Muscle layer of duodenum (tissue), 2 donors: ENCODE results near the gene NUP214.
"Not testable (repeated sequence)": the region's sequence is repeated elsewhere in the genome, so short reads cannot be mapped to it uniquely, and the experiment has no call there.

ENCODE experiments used
- H3K27ac ChIP-seq: one replicate; pipeline ENCODE4 v1.7.0; 2013; ENCODE audit warnings: mild to moderate bottlenecking, low read length
- H3K27me3 ChIP-seq: one replicate; pipeline ENCODE4 v1.7.0; 2013; ENCODE audit warnings: low read depth, mild to moderate bottlenecking, control low read depth, low read length
- H3K36me3 ChIP-seq, 2 donors: one replicate each; pipeline ENCODE4 v1.7.0; 2013; ENCODE audit warnings: low read length in 2 of 2, control low read depth in 1 of 2, mild to moderate bottlenecking in 1 of 2; ENCODE audit not compliant: insufficient read depth in 2 of 2, control insufficient read depth in 1 of 2
- H3K4me1 ChIP-seq, 2 donors: one replicate each; pipeline ENCODE4 v1.7.0; 2013; ENCODE audit warnings: low read length in 2 of 2, mild to moderate bottlenecking in 2 of 2, control low read depth in 1 of 2, moderate library complexity in 1 of 2; ENCODE audit not compliant: insufficient read depth in 2 of 2, control insufficient read depth in 1 of 2
- H3K4me3 ChIP-seq, 2 donors: one replicate each; pipeline ENCODE4 v1.7.0; 2013; ENCODE audit warnings: low read length in 2 of 2, low read depth in 1 of 2, mild to moderate bottlenecking in 1 of 2
- H3K9me3 ChIP-seq, 2 donors: one replicate each; pipeline ENCODE4 v1.7.0; 2013; ENCODE audit warnings: low read length in 2 of 2, control low read depth in 1 of 2, mild to moderate bottlenecking in 1 of 2; ENCODE audit not compliant: control insufficient read depth in 1 of 2
- donor health status: healthy.

NUP214 gene

GRCh38 chr9:131206495-131206894 is 81.1 kb downstream of the NUP214 start:
- no peak overlapping the region for H3K4me3 ChIP-seq
- no peak overlapping the region for H3K27ac ChIP-seq

GRCh38 chr9:131211920-131212319 is 86.5 kb downstream of the NUP214 start:
- not testable (repeated sequence) for H3K4me1 ChIP-seq, H3K4me3 ChIP-seq, H3K9me3 ChIP-seq, H3K27me3 ChIP-seq, H3K27ac ChIP-seq
- peaks cover 7 to 40% of the 10 kb centered on the region in 2 donors for H3K36me3 ChIP-seq

More at GRCh38 chr9:131206495-131206894, 81.1 kb downstream of the NUP214 start:
- Histone ChIP-seq H3K4me1 (no peaks in the 10 kb centered on the region), H3K9me3 (peaks cover 0 to 4% of the 10 kb centered on the region in 2 donors), H3K36me3 (peaks cover 31 to 65% of the 10 kb centered on the region in 2 donors), H3K27me3 (no peaks in the 10 kb centered on the region)

GRCh38 chr9:131214286-131214856 is 89.0 kb downstream of the NUP214 start:
- no peak overlapping the region for H3K4me3 ChIP-seq
- H3K36me3 ChIP-seq: peaks cover 7 to 28% of the 10 kb centered on the region in 2 donors
- no peaks in the 10 kb centered on the region for H3K27me3 ChIP-seq
- peaks cover 0 to 7% of the 10 kb centered on the region in 2 donors for H3K4me1 ChIP-seq
- H3K27ac ChIP-seq: no peak overlapping the region
- peaks cover 0 to 4% of the 10 kb centered on the region in 2 donors for H3K9me3 ChIP-seq

GRCh38 chr9:131214876-131215275 is 89.5 kb downstream of the NUP214 start:
- Histone ChIP-seq H3K4me1 (peaks cover 0 to 7% of the 10 kb centered on the region in 2 donors), H3K27ac (no peak overlapping the region), H3K9me3 (peaks cover 0 to 4% of the 10 kb centered on the region in 2 donors), H3K4me3 (no peak overlapping the region), H3K27me3 (no peaks in the 10 kb centered on the region), H3K36me3 (peaks cover 7 to 31% of the 10 kb centered on the region in 2 donors)

GRCh38 chr9:131216806-131217205 is 91.4 kb downstream of the NUP214 start:
- H3K4me1 ChIP-seq: peaks cover 0 to 7% of the 10 kb centered on the region in 2 donors
- H3K4me3 ChIP-seq: no peak overlapping the region
- H3K36me3 ChIP-seq: peaks cover 16 to 19% of the 10 kb centered on the region in 2 donors
- no peak overlapping the region for H3K27ac ChIP-seq
- no peaks in the 10 kb centered on the region for H3K9me3 ChIP-seq
- no peaks in the 10 kb centered on the region for H3K27me3 ChIP-seq

- H3K36me3 ChIP-seq: peaks cover 16 to 19% of the 10 kb centered on the region in 2 donors
- peaks cover 0 to 7% of the 10 kb centered on the region in 2 donors for H3K4me1 ChIP-seq
- no peaks in the 10 kb centered on the region for H3K27me3 ChIP-seq
- H3K9me3 ChIP-seq: no peaks in the 10 kb centered on the region
- H3K4me3 ChIP-seq: no peak overlapping the region
- H3K27ac ChIP-seq: no peak overlapping the region
Measured at GRCh38 chr9:131217331-131218031, 92.1 kb downstream of the NUP214 start.

GRCh38 chr9:131218370-131218769 is 93.0 kb downstream of the NUP214 start:
- H3K9me3 ChIP-seq: no peaks in the 10 kb centered on the region
- H3K27me3 ChIP-seq: no peaks in the 10 kb centered on the region
- no peak overlapping the region for H3K27ac ChIP-seq
- no peak overlapping the region for H3K4me3 ChIP-seq
- peaks cover 0 to 7% of the 10 kb centered on the region in 2 donors for H3K4me1 ChIP-seq
- peaks cover 16 to 20% of the 10 kb centered on the region in 2 donors for H3K36me3 ChIP-seq

- H3K9me3 ChIP-seq: no peaks in the 10 kb centered on the region
- peaks cover 20 to 22% of the 10 kb centered on the region in 2 donors for H3K36me3 ChIP-seq
- peaks cover 0 to 7% of the 10 kb centered on the region in 2 donors for H3K4me1 ChIP-seq
- no peak overlapping the region for H3K4me3 ChIP-seq
- no peak overlapping the region for H3K27ac ChIP-seq
- H3K27me3 ChIP-seq: no peaks in the 10 kb centered on the region
Measured at GRCh38 chr9:131220485-131220884, 95.1 kb downstream of the NUP214 start.

- Histone ChIP-seq H3K27me3 (no peaks in the 10 kb centered on the region), H3K9me3 (no peaks in the 10 kb centered on the region), H3K27ac (no peak overlapping the region), H3K36me3 (peaks cover 20 to 22% of the 10 kb centered on the region in 2 donors), H3K4me1 (peaks cover 0 to 7% of the 10 kb centered on the region in 2 donors), H3K4me3 (no peak overlapping the region)
Measured at GRCh38 chr9:131222460-131222859, 97.1 kb downstream of the NUP214 start.

GRCh38 chr9:131226226-131226625 is 100.8 kb downstream of the NUP214 start:
- H3K4me1 ChIP-seq: peaks cover 0 to 9% of the 10 kb centered on the region in 2 donors
- H3K36me3 ChIP-seq: peaks cover 21 to 27% of the 10 kb centered on the region in 2 donors
- H3K27me3 ChIP-seq: no peaks in the 10 kb centered on the region
- H3K9me3 ChIP-seq: no peaks in the 10 kb centered on the region
- no peak overlapping the region for H3K27ac ChIP-seq
- H3K4me3 ChIP-seq: no peak overlapping the region

GRCh38 chr9:131227112-131227958 is 101.9 kb downstream of the NUP214 start:
- Histone ChIP-seq H3K27ac (no peak overlapping the region), H3K4me1 (peaks cover 0 to 9% of the 10 kb centered on the region in 2 donors), H3K9me3 (no peaks in the 10 kb centered on the region), H3K27me3 (no peaks in the 10 kb centered on the region), H3K4me3 (no peak overlapping the region), H3K36me3 (peaks cover 31 to 32% of the 10 kb centered on the region in 2 donors)
